HG02642 (cell line): ENCODE measurements around the gene FUBP3.

ENCODE experiments used
- ATAC-seq: cut with Tn5 transposase; IDR thresholded peaks from one replicate; pipeline ENCODE4 v1.9.1; 2021; ENCODE audit warnings: mild to moderate bottlenecking; ENCODE audit not compliant: unreplicated experiment, poor library complexity

FUBP3 gene, protein sequence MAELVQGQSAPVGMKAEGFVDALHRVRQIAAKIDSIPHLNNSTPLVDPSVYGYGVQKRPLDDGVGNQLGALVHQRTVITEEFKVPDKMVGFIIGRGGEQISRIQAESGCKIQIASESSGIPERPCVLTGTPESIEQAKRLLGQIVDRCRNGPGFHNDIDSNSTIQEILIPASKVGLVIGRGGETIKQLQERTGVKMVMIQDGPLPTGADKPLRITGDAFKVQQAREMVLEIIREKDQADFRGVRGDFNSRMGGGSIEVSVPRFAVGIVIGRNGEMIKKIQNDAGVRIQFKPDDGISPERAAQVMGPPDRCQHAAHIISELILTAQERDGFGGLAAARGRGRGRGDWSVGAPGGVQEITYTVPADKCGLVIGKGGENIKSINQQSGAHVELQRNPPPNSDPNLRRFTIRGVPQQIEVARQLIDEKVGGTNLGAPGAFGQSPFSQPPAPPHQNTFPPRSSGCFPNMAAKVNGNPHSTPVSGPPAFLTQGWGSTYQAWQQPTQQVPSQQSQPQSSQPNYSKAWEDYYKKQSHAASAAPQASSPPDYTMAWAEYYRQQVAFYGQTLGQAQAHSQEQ

DNA sequence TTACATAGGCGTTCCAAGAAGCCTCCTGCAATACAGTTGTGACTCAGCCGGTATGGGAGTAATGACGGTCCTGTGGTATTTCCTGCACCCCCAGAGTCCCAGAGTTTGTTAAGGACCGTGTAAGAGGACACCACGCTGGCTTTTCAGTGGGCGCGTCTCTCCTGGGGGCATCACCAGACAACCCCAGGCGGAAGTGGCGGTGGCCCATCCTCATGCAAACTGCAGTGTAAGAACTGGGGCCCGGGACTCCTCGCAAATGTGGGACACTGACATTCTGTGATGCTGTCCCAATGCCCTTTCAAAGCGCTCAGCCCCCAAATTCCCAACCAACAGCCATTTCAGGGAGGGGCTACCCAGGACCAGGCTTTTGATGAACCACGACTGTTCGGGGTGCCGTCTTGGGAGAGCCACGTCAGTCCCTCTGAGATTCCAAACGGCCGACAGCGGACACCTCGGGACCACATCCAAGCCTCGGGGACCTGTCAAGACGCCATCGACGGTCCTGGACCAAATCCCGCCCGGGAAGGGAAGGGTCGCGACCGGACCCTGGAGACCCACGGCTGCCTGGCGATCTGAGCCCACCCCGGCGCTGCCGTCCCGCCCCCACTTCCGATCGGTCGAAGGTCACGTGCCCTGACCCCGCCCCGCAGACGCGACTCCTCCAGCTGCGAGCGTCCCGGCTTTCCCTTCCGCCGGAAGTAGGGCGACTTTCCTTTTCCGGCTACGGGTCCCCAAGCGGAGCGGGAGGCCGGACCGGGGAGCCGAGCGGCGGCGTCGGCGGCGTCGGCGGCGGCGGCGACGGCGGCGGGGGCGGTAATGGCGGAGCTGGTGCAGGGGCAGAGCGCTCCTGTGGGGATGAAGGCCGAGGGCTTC lies at the start of gene FUBP3:
Gene FUBP3 (plus strand): TSS at position 713 of the 873 bp plus-strand sequence. CDS start 104 bp downstream, at position 817.
- ATAC-seq: peak; percentile 84

- ATAC-seq: no peak
Observed at GRCh38 chr9:130530938-130531337, 48.4 kb upstream of the FUBP3 start.

DNA sequence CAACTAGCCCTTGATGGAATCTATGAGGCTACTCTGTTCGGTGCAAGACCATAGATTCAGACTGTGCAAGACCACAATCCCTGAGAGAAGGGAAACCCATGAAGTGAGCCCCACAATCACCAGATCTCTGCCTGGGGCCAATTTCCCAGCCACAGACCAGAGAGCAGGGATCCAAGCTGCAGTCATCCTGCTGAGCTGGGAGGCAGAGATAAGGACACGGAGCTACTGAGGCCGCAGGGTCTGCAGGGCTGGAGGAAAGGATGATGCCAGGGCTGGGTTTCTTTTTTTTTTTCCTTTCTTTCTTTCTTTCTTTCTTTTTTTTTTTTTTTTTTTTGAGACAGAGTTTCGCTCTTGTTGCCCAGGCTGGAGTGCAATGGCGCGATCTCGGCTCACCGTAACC lies 47.7 kb upstream of the FUBP3 start:
- ATAC-seq: no peak

DNA sequence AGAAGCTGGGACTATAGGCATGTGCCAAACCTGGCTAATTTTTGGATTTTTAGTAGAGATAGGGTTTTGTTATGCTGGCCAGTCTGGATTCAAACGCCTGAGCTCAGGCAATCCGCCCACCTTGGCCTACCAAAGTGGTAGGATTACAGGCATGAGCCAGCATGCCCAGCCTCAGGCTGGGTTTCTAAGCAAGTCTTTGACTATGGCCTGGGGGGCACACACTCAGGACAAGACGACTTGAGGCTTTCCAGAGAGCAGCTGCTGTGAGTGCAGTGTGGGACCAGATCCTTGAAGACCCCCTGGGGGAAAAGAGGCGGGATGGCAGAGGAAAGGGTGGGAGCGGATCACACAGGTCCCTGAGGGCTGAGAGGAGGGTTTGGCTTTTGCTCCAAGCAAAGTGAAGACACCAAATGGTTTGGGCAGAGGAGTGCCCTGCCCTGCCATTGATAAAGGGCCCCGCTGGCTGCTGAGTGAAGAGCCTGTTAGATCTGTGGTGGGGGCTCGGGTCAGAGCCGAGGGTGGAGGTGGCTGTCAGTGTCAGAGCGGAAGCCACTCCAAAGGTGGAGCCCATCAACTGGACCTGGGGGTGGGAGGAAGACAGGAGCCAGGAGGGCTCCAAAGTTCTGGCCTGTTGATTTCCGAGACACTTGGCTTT lies 46.8 kb upstream of the FUBP3 start:
- no peak for ATAC-seq

GRCh38 chr9:130535818-130536521 lies 43.4 kb upstream of the FUBP3 start:
- no peak for ATAC-seq

- no peak for ATAC-seq
Observed at GRCh38 chr9:130536701-130537107, 42.7 kb upstream of the FUBP3 start.

- no peak for ATAC-seq
Observed at GRCh38 chr9:130537346-130538050, 41.9 kb upstream of the FUBP3 start.

GRCh38 chr9:130539420-130540223 lies 39.8 kb upstream of the FUBP3 start:
- ATAC-seq: no peak

GRCh38 chr9:130541533-130541932 lies 37.8 kb upstream of the FUBP3 start:
- ATAC-seq: no peak

GRCh38 chr9:130542038-130542437 lies 37.3 kb upstream of the FUBP3 start:
- ATAC-seq: no peak

DNA sequence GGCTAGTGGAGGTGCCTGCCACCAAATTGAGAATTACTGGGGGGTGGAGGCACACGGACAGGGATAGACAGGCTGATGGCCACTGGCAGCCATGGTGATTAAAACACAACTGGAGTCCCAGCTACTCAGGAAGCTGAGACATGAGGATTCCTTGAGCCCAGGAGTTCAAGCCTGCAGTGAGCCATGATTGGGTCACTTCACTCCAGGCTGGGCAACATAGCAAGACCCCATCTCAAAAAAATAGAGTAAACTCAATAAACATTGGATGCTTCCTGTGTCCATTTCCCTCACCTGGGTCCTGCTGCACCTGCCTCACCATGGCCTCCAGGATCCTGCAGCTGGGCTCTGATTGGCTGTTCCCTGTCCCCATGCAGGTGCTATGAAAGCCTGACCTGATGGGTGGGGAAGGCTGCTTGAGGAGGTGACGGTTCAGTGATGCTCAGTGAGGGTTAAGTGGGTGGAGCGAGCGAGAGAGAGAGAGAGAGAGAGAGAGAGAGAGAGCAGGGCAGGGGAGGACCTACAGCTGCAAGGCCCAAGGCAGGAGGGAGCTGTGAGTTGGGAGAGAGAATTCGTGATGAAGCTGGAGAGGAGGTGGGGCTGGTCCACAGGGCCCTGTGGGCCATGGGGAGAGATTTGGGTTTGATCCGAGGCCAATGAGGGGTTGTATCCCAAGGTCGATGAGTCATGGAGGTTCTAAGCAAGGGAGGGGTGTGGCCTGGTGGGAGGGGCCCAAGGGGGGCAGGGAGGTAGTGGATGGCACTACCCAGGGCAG lies 36.7 kb upstream of the FUBP3 start:
- no peak for ATAC-seq

GRCh38 chr9:130543368-130543767 lies 36.0 kb upstream of the FUBP3 start:
- ATAC-seq: no peak

GRCh38 chr9:130543859-130544258 lies 35.5 kb upstream of the FUBP3 start:
- no peak for ATAC-seq

DNA sequence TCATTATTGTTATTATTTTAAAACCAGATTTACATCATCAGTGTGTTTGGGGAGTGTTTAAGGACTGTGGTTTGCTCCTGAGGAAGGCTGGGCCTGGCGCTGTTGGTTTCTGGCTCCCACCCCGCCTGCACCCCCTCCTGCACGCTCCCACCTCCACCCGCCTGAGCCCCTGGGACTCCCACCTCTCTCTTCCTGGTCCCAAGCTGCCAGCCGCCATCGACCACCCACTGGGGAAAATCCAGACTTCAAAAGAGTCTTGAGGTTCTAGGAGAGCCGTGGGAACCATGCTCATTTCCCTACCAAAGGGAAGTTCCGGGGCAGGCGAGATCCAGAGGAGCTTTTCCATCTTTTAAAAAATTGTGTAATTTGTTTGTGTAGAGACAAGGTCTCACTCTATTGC lies 35.0 kb upstream of the FUBP3 start:
- ATAC-seq: no peak

GRCh38 chr9:130548103-130548502 lies 31.3 kb upstream of the FUBP3 start:
- ATAC-seq: no peak

- ATAC-seq: no peak
Observed at GRCh38 chr9:130549093-130549735, 30.2 kb upstream of the FUBP3 start.

DNA sequence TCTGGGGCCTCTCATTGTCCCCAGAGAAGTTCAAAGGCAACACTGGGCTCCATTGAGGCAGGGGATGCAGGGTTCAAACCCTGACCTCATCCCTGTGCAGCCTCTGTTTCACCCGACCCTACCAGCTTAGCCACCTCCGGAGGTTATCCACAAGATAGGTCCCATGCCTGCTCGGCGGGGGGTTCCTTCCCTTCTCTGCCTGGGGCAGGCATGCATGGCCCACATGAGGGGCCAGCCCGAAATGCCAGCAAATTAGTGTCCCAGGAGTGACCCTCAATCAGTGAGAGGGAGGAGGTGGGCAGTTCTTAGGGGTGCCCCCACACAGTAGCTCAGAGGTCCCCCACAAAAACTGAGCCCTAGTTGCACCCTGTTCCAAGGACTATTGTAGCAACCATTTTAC lies 24.8 kb upstream of the FUBP3 start:
- no peak for ATAC-seq
